GM04503 (cell line): Measurements from ENCODE around the gene DDT.
"Not testable (repeated sequence)": the region's sequence is repeated elsewhere in the genome, so short reads cannot be mapped to it uniquely, and the experiment has no call there.

Experiments used
- DNase-seq: peaks from one replicate; pipeline ENCODE4 v3.0.0-alpha.2; 2012; ENCODE audit warnings: low read depth

DDT gene

DNA sequence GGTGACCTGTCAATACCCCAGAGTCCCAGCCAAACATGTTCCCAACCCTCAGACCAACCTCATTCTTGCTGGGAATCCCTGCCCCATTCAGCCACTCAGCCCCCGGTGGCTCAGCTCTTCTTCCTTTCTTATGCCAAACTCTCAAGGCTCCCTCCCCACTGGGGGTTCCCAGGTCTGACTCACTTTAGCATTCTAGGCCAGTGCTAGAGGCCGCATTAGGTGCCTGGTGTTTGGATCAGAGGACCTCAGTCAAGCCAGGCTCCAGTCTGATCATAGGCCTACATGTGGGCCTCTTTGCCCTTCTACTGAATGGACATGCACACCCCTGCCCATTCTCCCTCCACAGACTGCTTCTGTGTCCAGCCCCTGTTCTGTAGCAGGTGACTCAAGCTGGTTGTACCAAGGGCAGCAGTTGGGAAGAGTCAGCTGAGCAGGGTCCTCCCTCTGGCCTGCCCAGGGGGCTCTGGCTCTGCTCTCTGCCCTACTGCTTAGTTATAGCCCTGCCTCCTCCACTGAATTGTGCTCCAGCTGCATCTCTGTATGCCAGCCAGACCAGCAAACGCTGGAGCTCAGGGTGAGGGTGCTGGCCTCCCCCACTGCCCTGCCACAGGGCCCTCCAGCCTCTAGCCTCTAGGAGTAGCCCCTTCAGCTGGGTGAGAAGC lies 15.5 kb upstream of the DDT start:
- not testable (repeated sequence) for DNase-seq

DNA sequence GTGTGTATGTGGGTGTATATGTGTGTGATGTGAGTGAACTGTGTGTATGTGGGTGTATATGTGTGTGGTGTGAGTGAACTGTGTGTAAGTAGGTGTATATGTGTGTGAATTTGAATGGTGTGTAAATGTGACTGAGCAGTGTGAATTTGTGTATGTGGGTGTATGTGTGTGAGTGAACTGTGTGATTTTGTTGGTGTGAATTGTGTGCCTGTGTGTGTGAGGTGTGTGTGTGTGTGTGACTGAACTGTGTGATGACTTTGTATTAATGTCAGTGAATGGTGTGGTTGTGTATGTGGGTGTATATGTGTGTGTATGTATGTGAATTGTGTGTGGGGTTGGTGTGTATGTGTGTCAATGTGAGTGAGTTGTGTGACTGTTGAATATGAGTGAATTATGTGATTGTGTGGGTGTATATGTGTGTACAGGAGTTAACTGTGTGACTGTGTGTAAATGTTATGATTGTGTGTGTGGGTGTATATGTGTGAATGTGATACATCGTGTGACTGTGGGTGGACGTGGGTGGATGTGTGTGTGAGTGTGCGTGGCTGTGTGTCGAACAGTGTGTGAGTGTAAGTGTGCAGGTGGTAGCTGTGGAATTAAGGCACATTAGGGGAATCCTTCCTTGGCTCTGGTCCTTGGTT lies 12.4 kb upstream of the DDT start:
- DNase-seq: not testable (repeated sequence)

DNA sequence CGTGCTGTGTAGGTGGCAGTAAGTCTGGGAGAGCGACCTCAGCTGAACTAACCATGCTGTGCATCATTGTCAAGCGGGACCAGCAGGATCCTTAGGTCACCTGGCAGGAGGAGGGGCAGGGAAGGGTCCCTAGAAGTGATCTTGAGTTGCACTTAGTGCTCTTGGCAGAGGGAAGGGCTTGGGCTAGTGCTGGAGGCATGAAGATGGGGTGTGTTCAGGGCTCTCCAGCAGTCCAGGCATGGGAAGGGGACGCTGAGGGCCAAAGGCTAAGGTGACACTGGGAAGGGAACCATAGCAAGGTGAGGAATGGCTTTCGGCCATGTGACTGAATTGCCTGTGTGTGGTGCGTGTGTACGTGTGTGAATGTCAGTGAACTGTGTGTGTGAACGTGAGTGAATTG lies 11.8 kb upstream of the DDT start:
- not testable (repeated sequence) for DNase-seq

DNA sequence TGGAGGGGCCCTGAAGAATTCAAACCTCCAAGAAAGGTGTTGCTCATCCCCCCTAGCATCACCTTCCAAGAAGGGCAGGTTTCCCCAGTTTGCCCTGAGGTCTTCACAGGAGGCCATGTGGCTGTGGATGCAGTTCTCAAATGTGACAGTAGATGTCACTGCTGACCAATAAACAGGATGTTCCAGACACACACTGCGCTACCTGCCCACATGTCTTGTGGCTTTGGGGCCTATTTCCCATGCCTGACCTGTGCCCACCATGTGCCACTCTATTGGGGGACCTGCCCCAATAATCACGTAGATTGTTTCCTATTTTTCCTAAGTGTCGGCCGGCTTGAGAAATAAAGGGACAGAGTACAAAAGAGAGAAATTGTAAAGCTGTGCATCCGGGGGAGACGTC lies 10.2 kb upstream of the DDT start:
- DNase-seq: no peak

DNA sequence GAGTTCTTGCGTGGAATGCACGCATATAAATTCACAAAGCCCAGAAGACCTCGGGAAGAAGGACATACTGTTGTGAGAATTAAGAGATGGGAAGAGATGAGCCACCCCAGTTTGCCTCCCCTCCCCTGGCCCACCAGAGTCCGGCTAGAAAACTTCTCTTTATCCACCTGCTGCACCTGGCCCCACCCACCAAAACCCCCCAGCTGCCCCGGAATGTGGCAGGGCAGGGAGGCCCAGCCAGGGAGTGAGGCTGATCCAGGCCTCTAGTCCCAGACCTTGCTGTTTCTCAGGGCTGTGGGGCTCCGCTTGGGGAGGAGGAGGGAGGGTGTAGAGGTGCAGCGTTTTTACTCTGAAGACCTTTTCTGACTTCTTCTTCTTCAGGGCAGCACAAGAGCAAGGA lies 6.3 kb upstream of the DDT start:
- not testable (repeated sequence) for DNase-seq

DNA sequence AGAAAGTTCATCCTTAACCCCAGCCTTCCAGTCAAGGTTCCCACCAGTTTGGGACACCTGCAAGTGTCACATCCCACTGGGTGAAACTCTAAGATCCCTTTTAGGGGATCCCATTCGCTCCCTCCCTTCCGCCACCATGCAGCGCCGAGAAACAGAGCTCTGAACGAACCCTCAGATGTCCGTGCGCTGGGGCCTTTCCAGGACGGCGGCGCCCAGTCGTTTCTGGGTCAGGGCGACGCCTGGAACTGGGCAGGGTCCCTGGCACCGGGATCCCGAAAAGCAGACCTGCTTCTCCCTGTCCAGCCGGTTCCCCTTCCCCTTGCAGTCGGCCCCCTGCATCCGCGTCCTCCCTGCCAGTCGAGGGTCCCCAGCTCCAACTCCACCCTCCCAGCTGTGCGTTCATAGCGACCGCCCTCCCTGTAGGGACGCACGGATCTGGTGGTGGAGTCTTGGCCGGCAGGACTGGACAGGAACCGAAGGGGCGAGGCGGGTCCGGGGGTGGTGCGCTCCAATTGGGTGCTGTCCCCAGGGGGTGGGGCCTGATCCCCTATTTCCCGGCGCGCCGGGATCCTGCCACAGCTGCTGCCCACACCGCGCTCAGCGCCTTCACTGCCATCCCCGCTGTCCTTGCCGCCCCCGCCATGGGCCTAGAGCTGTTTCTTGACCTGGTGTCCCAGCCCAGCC lies 5.5 kb upstream of the DDT start, which contains the start of gene GSTT2:
TSS of gene GSTT2 (plus strand) at position 578 of the 684 bp plus-strand sequence.
- not testable (repeated sequence) for DNase-seq

DNA sequence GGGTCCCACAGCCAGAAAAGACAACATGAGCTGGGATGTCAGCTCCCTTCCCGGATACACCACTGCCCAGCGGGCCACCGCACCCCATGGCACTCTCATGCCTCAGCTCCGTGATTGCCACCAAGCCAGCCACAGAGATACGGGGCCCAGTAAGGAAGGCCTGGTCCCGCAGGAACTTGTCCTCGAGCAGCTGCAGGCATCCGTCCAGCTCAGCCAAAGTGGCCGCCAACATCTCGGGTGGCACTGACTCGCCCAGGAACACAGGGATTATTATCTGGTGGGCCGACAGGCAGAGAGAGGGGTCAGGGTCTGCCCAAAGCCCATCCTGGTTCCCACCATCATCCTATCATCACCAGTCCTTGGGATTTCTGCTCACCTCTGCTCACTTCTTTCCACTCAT lies 3.1 kb upstream of the DDT start:
- DNase-seq: not testable (repeated sequence)

DNA sequence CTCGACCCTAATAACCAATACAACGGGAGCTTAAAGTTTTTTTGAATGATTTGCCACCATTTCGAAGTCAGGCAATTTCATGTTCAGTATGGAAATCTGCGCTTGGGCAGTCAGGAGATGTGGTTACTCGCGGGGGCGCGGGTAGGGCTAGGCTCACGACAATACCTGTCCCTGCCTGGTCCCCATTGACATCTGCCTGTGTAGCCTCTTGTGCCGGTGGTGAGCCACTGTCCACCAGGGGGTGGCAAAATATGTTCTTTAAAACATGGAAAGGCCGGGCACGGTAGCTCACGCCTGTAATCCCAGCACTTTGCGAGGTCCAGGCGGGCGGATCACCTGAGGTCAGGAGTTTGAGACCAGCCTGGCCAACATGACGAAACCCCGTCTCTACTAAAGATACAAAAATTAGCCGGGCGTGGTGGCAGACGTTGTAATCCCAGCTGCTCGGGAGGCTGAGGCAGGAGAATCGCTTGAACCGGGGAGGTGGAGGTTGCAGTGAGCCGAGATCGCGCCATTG lies 653 bp upstream of the DDT start:
- not testable (repeated sequence) for DNase-seq

DNA sequence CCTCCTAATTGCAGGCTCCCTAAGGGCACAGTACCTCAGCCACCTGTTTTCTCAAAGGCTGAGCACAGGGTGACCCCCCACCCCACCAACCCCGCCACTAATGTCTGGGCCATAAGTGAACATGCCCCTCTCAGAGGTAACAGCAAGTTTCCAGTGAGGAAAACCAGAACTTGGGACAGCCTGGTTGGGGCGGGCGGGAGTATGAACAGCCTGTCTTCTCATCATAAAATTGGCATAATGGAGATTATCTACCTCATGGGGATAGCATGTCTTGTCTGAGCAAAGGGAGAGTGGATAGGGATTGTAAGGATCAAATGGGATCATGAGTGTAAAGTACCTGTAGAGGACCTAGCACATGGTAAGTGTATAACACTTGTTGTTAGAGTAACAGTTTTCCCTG lies 2.3 kb downstream of the DDT start:
- DNase-seq: not testable (repeated sequence)

DNA sequence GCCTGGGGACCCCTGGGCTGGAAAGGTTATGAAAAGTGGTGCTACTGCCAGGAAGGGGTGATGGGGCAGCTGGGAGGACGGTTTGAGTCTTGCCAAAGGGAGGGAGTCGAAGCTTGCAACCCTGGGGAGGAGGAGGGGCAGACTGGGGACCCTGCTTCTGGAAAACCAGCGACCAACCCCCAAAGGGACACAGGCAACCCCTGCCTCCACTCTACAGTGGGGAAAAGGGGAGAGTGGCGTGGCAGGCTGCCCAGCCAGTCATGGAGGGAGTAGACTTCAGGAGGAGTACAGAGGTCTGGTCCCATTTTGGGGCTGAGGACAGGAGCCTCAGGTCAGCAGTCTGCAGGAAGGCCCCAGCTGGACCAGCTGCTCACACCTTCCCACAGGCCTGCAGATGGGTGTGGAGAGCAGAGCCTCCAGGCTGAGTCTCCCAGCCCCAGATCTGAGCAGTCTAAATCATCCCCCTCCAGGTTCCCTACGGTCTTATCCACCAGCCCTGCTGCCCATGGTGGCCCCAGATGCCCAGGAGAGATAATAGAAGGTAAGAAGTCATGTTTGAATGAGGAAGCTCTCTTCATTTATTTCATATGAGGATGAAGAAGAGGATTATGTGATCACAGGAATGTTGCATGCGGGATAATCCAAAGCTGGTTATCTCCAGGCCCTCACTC lies 3.3 kb downstream of the DDT start:
- no peak for DNase-seq

DNA sequence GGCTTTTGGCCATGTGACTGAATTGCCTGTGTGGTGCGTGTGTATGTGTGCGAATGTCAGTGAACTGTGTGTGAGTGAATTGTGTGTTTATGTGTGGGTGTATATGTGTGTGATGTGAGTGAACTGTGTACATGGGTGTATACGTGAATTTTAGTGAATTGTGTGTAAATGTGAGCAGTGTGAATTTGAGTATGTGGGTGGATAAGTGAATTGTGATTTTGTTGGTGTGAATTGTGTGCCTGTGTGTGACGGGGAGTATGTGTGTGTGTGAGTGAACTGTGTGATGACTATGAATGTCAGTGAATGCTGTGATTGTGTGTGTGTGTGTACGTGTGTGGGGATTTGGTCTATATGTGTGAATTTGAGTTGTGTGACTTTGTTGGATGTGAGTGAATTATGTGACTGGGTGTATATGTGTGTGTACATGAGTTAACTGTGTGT lies 4.0 kb downstream of the DDT start:
- DNase-seq: no peak

DNA sequence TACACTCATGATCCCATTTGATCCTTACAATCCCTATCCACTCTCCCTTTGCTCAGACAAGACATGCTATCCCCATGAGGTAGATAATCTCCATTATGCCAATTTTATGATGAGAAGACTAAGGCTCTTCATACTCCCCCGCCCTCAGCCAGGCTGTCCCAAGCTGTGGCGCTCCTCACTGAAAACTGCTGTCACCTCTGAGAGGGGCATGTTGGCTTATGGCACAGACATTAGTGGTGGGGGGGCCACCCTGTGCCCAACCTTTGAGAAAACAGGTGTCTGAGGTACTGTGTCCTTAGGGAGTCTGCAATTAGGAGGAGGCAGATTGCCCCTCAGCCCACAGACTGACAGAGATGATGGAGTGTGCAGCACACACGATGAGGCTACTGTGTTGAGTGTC lies 5.2 kb downstream of the DDT start:
- no peak for DNase-seq

DNA sequence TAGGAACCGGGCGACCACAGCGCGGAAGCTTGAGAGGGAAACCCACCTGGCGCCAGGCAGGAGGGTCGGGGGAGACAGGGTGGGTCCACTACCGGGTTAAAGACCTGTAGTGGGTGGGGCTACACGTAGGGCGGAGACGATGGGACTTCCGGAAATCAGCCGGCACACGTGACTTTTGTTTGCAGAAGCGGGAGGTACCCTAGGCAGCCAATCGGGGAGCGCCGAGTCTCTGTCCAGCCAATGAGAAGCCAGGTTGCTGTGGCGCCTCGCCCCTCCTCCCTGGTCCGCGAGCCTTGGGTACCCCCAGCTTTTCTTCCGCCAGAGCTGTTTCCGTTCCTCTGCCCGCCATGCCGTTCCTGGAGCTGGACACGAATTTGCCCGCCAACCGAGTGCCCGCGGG lies 7.7 kb downstream of the DDT start, which contains the start of gene DDTL:
TSS of gene DDTL (plus strand) at position 321 of the 400 bp plus-strand sequence. CDS start at position 348, 27 bp downstream.
- not testable (repeated sequence) for DNase-seq

DNA sequence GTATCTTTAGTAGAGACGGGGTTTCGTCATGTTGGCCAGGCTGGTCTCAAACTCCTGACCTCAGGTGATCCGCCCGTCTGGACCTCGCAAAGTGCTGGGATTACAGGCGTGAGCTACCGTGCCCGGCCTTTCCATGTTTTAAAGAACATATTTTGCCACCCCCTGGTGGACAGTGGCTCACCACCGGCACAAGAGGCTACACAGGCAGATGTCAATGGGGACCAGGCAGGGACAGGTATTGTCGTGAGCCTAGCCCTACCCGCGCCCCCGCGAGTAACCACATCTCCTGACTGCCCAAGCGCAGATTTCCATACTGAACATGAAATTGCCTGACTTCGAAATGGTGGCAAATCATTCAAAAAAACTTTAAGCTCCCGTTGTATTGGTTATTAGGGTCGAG lies 8.1 kb downstream of the DDT start:
- DNase-seq: not testable (repeated sequence)

DNA sequence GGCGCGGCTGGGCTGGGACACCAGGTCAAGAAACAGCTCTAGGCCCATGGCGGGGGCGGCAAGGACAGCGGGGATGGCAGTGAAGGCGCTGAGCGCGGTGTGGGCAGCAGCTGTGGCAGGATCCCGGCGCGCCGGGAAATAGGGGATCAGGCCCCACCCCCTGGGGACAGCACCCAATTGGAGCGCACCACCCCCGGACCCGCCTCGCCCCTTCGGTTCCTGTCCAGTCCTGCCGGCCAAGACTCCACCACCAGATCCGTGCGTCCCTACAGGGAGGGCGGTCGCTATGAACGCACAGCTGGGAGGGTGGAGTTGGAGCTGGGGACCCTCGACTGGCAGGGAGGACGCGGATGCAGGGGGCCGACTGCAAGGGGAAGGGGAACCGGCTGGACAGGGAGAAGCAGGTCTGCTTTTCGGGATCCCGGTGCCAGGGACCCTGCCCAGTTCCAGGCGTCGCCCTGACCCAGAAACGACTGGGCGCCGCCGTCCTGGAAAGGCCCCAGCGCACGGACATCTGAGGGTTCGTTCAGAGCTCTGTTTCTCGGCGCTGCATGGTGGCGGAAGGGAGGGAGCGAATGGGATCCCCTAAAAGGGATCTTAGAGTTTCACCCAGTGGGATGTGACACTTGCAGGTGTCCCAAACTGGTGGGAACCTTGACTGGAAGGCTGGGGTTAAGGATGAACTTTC lies 13.0 kb downstream of the DDT start, which contains the start of gene GSTT2B:
TSS of gene GSTT2B (minus strand) at position 112 of the 688 bp plus-strand sequence. CDS start at position 48, 64 bp downstream.
- not testable (repeated sequence) for DNase-seq

DNA sequence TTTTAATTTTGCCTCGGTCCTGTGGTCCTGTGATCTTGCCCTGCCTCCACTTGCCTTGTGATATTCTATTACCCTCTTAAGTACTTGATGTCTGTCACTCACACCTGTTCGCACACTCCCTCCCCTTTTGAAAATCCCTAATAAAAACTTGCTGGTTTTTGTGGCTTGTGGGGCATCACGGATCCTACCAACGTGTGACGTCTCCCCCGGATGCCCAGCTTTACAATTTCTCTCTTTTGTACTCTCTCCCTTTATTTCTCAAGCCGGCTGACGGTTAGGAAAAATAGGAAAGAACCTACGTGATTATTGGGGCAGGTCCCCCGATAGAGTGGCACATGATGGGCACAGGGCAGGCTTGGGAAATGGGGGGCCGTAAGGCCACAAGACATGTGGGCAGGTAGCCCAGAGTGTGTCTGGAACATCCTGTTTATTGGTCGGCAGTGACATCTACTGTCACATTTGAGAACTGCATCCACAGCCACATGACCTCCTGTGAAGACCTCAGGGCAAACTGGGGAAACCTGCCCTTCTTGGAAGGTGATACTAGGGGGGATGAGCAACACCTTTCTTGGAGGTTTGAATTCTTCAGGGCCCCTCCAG lies 17.8 kb downstream of the DDT start:
- DNase-seq: peak; percentile 5

DNA sequence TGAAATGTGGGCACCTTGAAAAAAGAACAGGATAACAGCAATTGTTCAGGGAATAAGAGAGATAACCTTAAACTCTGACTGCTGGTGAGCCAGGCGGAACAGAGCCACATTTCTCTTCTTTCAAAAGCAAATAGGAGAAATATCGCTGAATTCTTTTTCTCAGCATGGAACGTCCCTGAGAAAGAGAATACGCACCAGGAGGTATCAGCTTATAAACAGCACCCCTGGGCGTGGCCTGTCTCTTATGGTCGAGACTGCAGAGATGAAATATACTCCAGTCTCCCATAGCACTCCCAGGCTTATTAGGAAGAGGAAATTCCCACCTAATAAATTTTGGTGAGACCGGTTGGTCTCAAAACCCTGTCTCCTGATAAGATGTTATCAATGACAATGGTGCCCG lies 18.4 kb downstream of the DDT start:
- DNase-seq: not testable (repeated sequence)

DNA sequence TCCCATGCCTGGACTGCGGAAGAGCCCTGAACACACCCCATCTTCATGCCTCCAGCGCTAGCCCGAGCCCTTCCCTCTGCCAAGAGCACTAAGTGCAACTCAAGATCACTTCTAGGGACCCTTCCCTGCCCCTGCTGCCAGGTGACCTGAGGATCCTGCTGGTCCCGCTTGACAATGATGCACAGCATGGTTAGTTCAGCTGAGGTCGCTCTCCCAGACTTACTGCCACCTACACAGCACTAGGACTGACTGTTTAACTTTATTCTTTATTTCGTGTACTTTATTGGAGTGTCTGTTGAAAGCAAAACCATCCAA lies 19.3 kb downstream of the DDT start:
- DNase-seq: not testable (repeated sequence)

DNA sequence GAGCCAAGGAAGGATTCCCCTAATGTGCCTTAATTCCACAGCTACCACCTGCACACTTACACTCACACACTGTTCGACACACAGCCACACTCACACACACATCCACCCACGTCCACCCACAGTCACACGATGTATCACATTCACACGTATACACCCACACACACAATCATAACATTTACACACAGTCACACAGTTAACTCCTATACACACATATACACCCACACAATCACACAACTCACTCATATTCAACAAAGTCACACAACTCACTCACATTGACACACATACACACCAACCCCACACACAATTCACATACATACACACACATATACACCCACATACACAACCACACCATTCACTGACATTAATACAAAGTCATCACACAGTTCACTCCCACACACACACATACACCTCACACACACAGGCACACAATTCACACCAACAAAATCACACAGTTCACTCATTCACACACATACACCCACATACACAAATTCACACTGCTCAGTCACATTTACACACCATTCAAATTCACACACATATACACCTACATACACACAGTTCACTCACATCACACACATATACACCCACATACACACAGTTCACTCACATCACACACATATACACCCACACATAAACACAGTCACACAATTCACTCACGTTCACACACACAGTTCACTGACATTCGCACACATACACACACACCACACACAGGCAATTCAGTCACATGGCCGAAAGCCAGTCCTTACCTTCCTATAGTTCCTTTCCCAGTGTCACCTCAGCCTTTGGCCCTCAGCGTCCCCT lies 19.8 kb downstream of the DDT start:
- not testable (repeated sequence) for DNase-seq

DNA sequence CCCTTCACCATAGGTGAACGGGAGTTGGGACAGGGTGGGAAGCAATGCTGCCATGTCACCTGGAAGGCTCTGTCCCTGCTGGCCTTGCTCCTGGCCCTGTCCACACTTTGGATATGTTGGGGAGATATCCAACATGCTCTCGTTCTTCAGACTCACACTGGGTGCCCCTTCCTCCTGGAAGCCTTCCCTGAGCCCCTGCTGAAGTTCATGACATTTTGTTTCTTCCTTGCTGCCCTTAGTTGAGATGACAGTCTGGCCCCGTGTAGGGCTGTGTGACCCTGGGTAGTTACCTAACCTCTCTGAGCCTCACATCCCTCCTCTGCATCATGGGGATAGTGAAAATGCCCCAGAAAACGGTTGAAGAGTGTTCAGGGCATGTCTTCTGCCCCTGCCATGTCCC lies 20.8 kb downstream of the DDT start:
- DNase-seq: not testable (repeated sequence)
